Glomerular endothelial cell (primary cell): ENCODE results near the gene DNMT3B. TPM values are rescaled to one million over a fixed set of nuclear protein-coding genes. Genes with fewer than 3 reads are reported as not detected.

Source experiments
- DNase-seq: peaks from one replicate; pipeline ENCODE4 v3.0.0-alpha.2; 2011; ENCODE audit warnings: low read depth, low spot score; ENCODE audit errors: extremely low read depth
- total RNA-seq: library from RNA; depleted of rRNA; stranded (reverse); fragments of >200 nt; gene quantifications from 2 replicates; pipeline ENCODE4 v1.2.3, GENCODE V29; 2015

The DNMT3B gene
- total RNA-seq, 1 donor from 2014 or later: 5.8 TPM

DNA sequence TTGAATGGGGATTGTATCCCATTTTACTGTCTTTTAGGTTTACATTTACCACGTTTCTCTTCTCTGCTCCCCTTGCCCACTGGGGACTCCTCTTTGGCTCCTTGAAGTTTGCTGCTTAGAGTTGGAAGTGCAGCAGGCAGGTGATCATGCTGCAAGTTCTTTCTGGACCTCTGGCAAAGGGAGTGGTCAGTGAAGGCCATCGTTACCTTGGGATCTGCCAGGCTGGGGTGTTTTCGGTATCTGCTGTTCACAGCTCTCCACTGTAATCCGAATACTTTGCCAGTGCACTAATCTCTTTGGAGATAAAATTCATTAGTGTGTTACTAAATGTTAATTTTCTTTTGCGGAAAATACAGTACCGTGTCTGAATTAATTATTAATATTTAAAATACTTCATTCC, 87.4 kb downstream of the DNMT3B start:
- DNase-seq: no peak

DNA sequence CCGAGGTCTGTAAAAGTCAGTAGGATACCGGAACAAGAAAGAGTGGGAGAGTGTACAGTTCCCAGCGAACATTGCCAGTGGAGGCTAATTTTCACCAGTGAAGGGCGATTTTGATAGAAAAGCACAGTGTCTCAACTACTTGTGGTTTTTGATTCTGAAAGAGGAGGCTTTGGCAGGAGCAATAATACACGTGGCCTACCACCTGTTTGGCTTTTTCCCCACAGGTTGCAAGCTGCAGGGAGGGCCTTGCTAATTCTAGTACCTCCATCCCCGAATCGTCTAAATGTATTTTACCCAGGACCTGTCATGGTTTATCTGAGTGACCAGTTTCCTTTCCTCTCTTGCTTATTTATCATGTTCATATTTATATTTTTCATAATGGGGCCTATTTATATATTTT, 93.2 kb downstream of the DNMT3B start:
- DNase-seq: no peak

DNA sequence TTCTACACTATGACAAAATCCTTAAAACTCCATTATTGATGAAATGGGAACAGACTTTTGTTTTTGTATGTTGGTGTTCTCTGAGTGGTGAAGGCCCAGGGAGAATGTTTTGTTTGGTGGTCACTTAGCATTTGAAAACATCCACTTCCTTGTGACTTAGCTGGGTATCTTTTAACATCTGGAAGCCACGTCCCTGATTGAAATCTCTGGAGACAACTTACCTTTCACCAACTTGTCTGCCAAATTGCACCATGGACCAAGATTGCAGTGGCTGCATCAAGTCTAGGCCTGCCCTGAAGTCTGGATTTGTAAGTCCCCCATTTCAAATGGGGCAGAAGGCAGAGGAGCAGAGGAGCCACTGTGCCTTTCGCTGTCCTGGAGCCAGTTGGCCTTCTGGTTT, 96.0 kb downstream of the DNMT3B start:
- no peak for DNase-seq

Other genes starting within 250 kb of the DNMT3B start
- gene NOL4L, start 177.1 kb upstream of the DNMT3B start, total RNA-seq: 43.4 and 99.9 TPM in 2 replicates
- gene C20orf203, start 88.4 kb upstream of the DNMT3B start, total RNA-seq: not detected in 2 replicates
- gene COMMD7, start 18.9 kb upstream of the DNMT3B start, total RNA-seq: 35.2 and 41.7 TPM in 2 replicates
- 96.8 and 108 TPM in 2 replicates for gene MAPRE1, start 57.6 kb downstream of the DNMT3B start, total RNA-seq
- 0.05 TPM in 1 of 2 replicates, not detected in the other for gene EFCAB8, start 96.5 kb downstream of the DNMT3B start, total RNA-seq
- not detected in 2 replicates for gene SUN5, start 242.0 kb downstream of the DNMT3B start, total RNA-seq
- not detected in 2 replicates for gene BPIFB2, start 245.3 kb downstream of the DNMT3B start, total RNA-seq